RWPE1 (cell line): ENCODE data around the gene ANGEL2.
"Not testable (repeated sequence)": the region's sequence is repeated elsewhere in the genome, so short reads cannot be mapped to it uniquely, and the experiment has no call there.

Experiments
- CTCF ChIA-PET: fragments of 350-600 bp; sonication (Branson Sonifier 250); formaldehyde crosslinking; extraction: SDS; loops from one replicate; lab custom pipeline; 2021; lab: Yijun Ruan, JAX
- POLR2A ChIA-PET: fragments of 400-600 bp; formaldehyde crosslinking; extraction: SDS; loops from one replicate; lab custom pipeline; 2020; ENCODE audit warnings: antibody characterized with exemption; ENCODE audit not compliant: low non-redundant PET; lab: Yijun Ruan, JAX
- DNase-seq: peaks from one replicate; pipeline ENCODE4 v3.0.0; 2012; ENCODE audit warnings: low spot score
- H3K27ac ChIP-seq: fragments of 450-650 bp; 2 replicates; pipeline ENCODE4 v1.5.1; 2017
- TF ChIP-seq, protein P1 (sequence below): fragments of 450-650 bp; conservative IDR thresholded peaks from 2 replicates; pipeline ENCODE4 v1.5.1; 2017; ENCODE audit warnings: low read depth, mild to moderate bottlenecking

Gene ANGEL2

DNA sequence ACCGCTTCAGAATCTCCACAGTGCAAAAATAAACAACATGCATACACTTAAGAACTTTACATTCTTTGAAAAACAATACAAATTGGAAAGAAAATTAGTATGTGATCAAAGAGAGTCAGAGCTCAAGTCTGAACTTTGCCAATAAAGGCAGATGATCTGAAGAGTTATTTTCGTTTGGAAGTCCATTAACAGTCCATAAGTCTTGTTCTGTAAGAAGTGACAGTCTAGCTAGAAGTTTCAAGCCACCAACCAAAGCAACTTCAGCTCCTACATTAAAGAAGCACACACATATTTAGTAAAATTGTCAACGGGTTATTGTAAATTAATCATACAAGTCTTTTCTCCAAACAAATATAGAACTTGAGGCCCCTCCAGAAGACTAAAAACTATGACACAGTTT lies 20.7 kb downstream of the ANGEL2 start:
- H3K27ac ChIP-seq = no peak overlapping the region
- TF ChIP-seq, protein P1, sequence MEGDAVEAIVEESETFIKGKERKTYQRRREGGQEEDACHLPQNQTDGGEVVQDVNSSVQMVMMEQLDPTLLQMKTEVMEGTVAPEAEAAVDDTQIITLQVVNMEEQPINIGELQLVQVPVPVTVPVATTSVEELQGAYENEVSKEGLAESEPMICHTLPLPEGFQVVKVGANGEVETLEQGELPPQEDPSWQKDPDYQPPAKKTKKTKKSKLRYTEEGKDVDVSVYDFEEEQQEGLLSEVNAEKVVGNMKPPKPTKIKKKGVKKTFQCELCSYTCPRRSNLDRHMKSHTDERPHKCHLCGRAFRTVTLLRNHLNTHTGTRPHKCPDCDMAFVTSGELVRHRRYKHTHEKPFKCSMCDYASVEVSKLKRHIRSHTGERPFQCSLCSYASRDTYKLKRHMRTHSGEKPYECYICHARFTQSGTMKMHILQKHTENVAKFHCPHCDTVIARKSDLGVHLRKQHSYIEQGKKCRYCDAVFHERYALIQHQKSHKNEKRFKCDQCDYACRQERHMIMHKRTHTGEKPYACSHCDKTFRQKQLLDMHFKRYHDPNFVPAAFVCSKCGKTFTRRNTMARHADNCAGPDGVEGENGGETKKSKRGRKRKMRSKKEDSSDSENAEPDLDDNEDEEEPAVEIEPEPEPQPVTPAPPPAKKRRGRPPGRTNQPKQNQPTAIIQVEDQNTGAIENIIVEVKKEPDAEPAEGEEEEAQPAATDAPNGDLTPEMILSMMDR = no peak
- ChIA-PET POLR2A (no interaction called here), CTCF (interaction anchor here (0.7 to 1.0 kb wide), 2 partner anchors 194 to 245 kb away, joined by 3 to 6 read pairs; no protein-coding TSS in a partner anchor)
- DNase-seq = no peak

DNA sequence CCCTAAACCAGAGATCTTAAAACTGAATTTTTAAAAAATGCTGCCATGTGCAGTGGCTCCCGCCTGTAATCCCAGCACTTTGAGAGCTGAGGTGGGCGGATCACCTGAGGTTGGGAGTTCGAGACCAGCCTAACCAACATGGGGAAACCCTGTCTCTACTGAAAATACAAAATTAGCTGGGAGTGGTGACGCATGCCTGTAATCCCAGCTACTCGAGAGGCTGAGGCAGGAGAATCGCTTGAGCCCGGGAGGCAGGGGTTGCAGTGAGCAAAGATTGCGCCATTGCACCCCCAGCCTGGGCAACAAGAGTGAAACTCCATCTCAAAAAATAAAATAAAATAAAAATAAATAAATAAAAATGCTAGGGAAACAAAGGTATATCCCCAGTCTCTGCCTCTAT lies 21.7 kb downstream of the ANGEL2 start:
- H3K27ac ChIP-seq, DNase-seq, POLR2A ChIA-PET: not testable (repeated sequence)
- CTCF ChIA-PET = interaction anchor here (0.7 to 1.3 kb wide), 4 partner anchors 43 to 445 kb away, joined by 3 to 5 read pairs (median 4); no protein-coding TSS in a partner anchor

DNA sequence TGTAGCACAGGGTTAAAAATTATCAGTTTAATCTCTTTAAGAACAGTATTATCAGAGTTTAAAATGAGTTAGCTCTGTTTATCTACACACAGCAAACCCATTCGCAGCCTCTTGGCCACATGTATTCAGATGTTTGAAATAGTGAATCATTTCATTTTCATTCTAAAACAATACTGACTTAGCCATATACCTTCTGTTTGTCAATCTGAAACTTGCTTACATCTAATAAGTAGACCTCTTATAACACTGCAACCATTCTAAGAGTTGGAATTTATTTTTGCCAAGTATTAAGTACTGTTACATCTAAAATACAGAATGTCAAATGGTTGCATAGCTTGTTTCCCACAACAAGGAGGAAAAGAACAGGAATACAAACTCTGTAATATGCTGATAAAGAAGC lies 25.4 kb downstream of the ANGEL2 start:
- no peak for DNase-seq
- ChIA-PET POLR2A (no interaction called here), CTCF (no interaction called here)
- TF ChIP-seq, protein P1 = no peak
- no peak overlapping the region for H3K27ac ChIP-seq

DNA sequence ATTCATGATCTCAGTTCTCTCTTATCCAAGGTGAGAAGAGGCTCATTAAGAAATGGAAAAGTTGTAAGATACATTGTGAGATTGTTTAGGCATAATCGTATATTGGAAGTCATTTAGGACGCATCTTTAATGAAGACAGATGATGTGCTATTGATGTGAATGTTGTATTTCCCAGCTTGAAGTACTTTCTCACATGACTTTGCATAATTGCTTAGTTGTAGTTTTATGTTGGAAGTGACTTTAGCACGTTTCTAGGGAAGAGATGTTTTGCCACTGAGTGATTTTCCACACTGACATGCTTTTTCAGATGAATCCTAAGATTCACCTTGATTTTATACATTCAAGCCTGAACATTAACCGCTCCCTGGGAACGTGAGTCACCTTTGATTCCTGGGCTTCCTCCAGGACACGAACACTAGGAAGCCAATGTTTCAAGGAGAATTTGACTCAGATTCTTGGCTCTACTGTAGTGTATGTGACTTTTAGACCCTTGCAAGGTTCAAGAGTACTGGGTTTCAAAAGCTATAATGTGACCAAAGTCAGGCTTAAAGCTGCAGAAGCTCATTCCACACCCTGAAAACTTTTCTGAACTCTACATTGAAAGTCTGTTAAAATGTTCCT lies 27.9 kb downstream of the ANGEL2 start:
- TF ChIP-seq, protein P1 = no peak
- peak; percentile 36 for DNase-seq
- POLR2A ChIA-PET = no interaction called here
- no peak overlapping the region; the same call in 1 of the 2 replicates for H3K27ac ChIP-seq
- CTCF ChIA-PET = interaction anchor here (0.9 to 1.1 kb wide), 2 partner anchors 20 to 538 kb away, joined by 3 read pairs; no protein-coding TSS in a partner anchor

DNA sequence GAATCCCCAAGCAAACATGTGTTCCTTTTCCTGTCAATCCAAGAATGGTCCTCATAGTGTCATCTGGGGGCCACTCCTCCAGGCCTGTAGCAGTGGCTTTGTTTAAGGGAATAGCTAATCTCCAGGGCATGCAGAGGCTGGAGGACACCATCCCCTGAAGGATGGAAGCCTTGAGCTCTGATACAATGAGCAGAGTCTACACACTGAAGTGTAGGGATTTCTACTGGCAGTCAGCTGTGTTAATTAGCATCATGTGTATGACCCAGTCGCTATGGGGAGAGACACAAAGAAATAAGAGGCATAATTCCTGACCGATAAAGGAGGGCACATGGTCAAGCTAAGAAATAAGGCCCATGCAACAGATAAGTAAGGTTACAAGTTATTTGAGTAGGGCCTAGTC lies 29.1 kb downstream of the ANGEL2 start:
- no peak for DNase-seq
- ChIA-PET CTCF (interaction anchor here (0.6 kb wide), 1 partner anchor 85 kb away, joined by 5 read pairs; no protein-coding TSS in a partner anchor), POLR2A (no interaction called here)
- H3K27ac ChIP-seq = no peak overlapping the region
- TF ChIP-seq, protein P1 = no peak

DNA sequence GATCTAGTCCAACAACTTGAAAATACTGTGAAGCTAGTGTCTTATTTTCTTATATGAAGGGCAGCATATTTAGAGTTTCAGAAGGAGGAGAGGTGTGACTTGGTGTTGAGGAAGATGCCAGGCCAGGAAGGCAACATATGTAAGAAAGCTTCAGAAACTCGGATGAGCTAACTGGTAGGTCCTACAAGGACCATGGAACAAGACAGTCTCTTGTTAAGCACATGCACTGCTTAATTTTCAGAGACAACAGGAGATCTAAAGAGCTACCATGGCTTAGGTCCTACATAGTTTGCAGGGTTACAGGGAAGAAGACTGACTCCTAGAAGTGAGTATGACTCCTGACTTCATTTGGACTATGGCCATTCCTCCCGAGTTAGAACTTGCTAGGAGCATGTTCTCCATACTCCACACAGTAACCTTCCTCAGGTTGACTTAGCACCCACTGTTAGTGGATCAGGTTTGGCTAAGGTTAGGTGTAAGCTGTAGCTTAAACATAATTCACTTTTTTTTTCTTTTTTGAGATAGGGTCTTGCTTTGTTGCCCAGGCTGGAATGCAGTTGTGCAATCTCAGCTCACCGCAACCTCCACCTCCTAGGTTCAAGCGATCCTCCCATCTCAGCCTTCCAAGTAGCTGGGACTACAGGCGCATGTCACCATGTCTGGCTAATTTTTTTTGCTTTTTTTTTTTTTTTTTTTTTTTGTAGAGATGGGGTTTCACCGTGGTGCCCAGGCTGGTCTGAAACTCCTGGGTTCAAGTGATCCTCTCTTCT lies 31.0 kb downstream of the ANGEL2 start:
- no peak overlapping the region for H3K27ac ChIP-seq
- TF ChIP-seq, protein P1 = no peak
- CTCF ChIA-PET = interaction anchor here (1.0 kb wide), 1 partner anchor 203 kb away, joined by 3 read pairs; no protein-coding TSS in a partner anchor
- POLR2A ChIA-PET = no interaction called here
- DNase-seq = no peak
